ENCODE measurements around the gene TBC1D22A.

TBC1D22A gene

DNA sequence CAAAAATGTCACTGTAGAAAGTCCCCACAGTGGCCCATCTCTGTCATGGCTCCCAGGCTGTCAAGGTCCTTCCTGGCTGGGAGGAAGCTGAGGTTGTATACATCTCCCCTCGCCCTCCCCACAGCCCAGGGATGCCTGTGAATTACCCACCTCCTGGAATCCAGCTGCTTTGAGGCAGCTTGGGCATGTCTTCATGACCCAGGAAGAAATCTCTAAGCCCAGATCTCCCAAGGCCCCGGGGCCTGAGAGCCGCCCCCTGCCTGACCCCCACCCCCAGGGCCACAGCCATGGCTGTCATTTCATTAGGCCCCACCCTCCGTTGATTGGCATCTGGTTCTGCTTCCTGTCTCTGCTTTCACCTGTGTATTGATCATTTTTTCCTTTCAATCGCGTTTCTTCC lies 207.5 kb downstream of the TBC1D22A start:
- no peak overlapping the region for H3K4me2 ChIP-seq (ENCODE audit: low read depth, low read length)
- H3K27ac ChIP-seq (ENCODE audit: low read length), result no peak overlapping the region
- DNase-seq, result no peak
- H3K4me3 ChIP-seq (ENCODE audit: low read length), result no peak overlapping the region
- TF ChIP-seq EZH2phosphoT487 (IDR thresholded peaks at IDR 0.05; ENCODE audit: low read length) (no peak), EZH2 (optimal IDR thresholded peaks at IDR 0.05; ENCODE audit: low read depth, low read length) (no peak), CTCF (IDR thresholded peaks at IDR 0.05; ENCODE audit: low read length) (no peak)
- H3K9me2 ChIP-seq (replicated peaks; ENCODE audit: insufficient read depth, low read length), result no peaks in the 10 kb centered on the region
- H3K9me3 ChIP-seq (replicated peaks; ENCODE audit: insufficient read depth, low read length), result no peaks in the 10 kb centered on the region
- no peak overlapping the region for H2AFZ ChIP-seq (ENCODE audit: low read length)
- no peaks in the 10 kb centered on the region for H3K36me3 ChIP-seq (replicated peaks; ENCODE audit: insufficient read depth, low read length)
- no peaks in the 10 kb centered on the region for H3F3A ChIP-seq (ENCODE audit: insufficient read depth, low read length)
- no peaks in the 10 kb centered on the region for H3K79me2 ChIP-seq (ENCODE audit: low read length)
- H3K27me3 ChIP-seq (replicated peaks; ENCODE audit: insufficient read depth, low read length), result no peaks in the 10 kb centered on the region
- no peak overlapping the region for H3K9ac ChIP-seq (ENCODE audit: low read length)
- H4K20me1 ChIP-seq (ENCODE audit: insufficient read depth, low read length), result no peaks in the 10 kb centered on the region
- no peaks in the 10 kb centered on the region for H3K4me1 ChIP-seq (ENCODE audit: low read length)

GRCh38 chr22:46970411-46971098 lies 208.1 kb downstream of the TBC1D22A start:
- Histone ChIP-seq H3K27me3 (replicated peaks; ENCODE audit: insufficient read depth, low read length) (no peaks in the 10 kb centered on the region), H3K9ac (ENCODE audit: low read length) (no peak overlapping the region), H4K20me1 (ENCODE audit: insufficient read depth, low read length) (no peaks in the 10 kb centered on the region), H3K4me3 (ENCODE audit: low read length) (no peak overlapping the region), H3K9me3 (replicated peaks; ENCODE audit: insufficient read depth, low read length) (no peaks in the 10 kb centered on the region), H3K36me3 (replicated peaks; ENCODE audit: insufficient read depth, low read length) (no peaks in the 10 kb centered on the region), H2AFZ (ENCODE audit: low read length) (no peak overlapping the region), H3K27ac (ENCODE audit: low read length) (no peak overlapping the region), H3K9me2 (replicated peaks; ENCODE audit: insufficient read depth, low read length) (no peaks in the 10 kb centered on the region), H3K79me2 (ENCODE audit: low read length) (no peaks in the 10 kb centered on the region), H3F3A (ENCODE audit: insufficient read depth, low read length) (no peaks in the 10 kb centered on the region), H3K4me1 (ENCODE audit: low read length) (no peaks in the 10 kb centered on the region), H3K4me2 (ENCODE audit: low read depth, low read length) (no peak overlapping the region)
- DNase-seq, result no peak
- TF ChIP-seq EZH2phosphoT487 (IDR thresholded peaks at IDR 0.05; ENCODE audit: low read length) (no peak), EZH2 (optimal IDR thresholded peaks at IDR 0.05; ENCODE audit: low read depth, low read length) (no peak), CTCF (IDR thresholded peaks at IDR 0.05; ENCODE audit: low read length) (no peak)

GRCh38 chr22:46971099-46971763 lies 208.8 kb downstream of the TBC1D22A start:
- H3K4me1 ChIP-seq (ENCODE audit: low read length), result no peaks in the 10 kb centered on the region
- no peak overlapping the region for H3K27ac ChIP-seq (ENCODE audit: low read length)
- no peaks in the 10 kb centered on the region for H3K36me3 ChIP-seq (replicated peaks; ENCODE audit: insufficient read depth, low read length)
- no peaks in the 10 kb centered on the region for H3F3A ChIP-seq (ENCODE audit: insufficient read depth, low read length)
- H3K9me3 ChIP-seq (replicated peaks; ENCODE audit: insufficient read depth, low read length), result no peaks in the 10 kb centered on the region
- H2AFZ ChIP-seq (ENCODE audit: low read length), result no peak overlapping the region
- H3K4me2 ChIP-seq (ENCODE audit: low read depth, low read length), result no peak overlapping the region
- H3K4me3 ChIP-seq (ENCODE audit: low read length), result no peak overlapping the region
- H3K79me2 ChIP-seq (ENCODE audit: low read length), result no peaks in the 10 kb centered on the region
- no peak for TF ChIP-seq EZH2phosphoT487 (IDR thresholded peaks at IDR 0.05; ENCODE audit: low read length)
- no peak for TF ChIP-seq CTCF (IDR thresholded peaks at IDR 0.05; ENCODE audit: low read length)
- no peak for TF ChIP-seq EZH2 (optimal IDR thresholded peaks at IDR 0.05; ENCODE audit: low read depth, low read length)
- DNase-seq, result no peak
- H3K9ac ChIP-seq (ENCODE audit: low read length), result no peak overlapping the region
- H3K9me2 ChIP-seq (replicated peaks; ENCODE audit: insufficient read depth, low read length), result no peaks in the 10 kb centered on the region
- H3K27me3 ChIP-seq (replicated peaks; ENCODE audit: insufficient read depth, low read length), result no peaks in the 10 kb centered on the region
- no peaks in the 10 kb centered on the region for H4K20me1 ChIP-seq (ENCODE audit: insufficient read depth, low read length)
